Measurements from ENCODE around the gene RBM33. TPM values are rescaled to one million over a fixed set of nuclear protein-coding genes. Genes with fewer than 3 reads are reported as not detected.

Gene RBM33
- total and polyA plus RNA-seq, 10 of the 15 experiments (the other 5 are each of a cell fraction or from before 2014, with no cell fraction given), result 4.7 to 67.2 (median 24.3) TPM

GRCh38 chr7:155797262-155798250, 153.1 kb downstream of the RBM33 start (continued):
- TF ChIP-seq PRDM15 (CRISPR knock-in tag; IDR thresholded peaks at IDR 0.05) (no peak), HDAC6 (IDR thresholded peaks at IDR 0.05; ENCODE audit: unreplicated experiment) (no peak), RUNX3 (IDR thresholded peaks at IDR 0.05; ENCODE audit: low read length) (no peak), SMAD1 (IDR thresholded peaks at IDR 0.05; ENCODE audit: low read depth, partially characterized antibody) (no peak), USF1 (IDR thresholded peaks at IDR 0.05; ENCODE audit: borderline replicate concordance, extremely low read length, insufficient read depth, low read depth, low read length) (no peak), ASH2L (IDR thresholded peaks at IDR 0.05; ENCODE audit: borderline replicate concordance, low read depth) (no peak), CTCF (IDR thresholded peaks at IDR 0.05 in 2 of 3, conservative IDR thresholded peaks at IDR 0.05 in 1 of 3; ENCODE audit: control insufficient read depth in 2 of 3, extremely low read depth in 1 of 3, insufficient read depth in 1 of 3, low read depth in 3 of 3, low read length in 3 of 3) (no peak), IKZF1 (conservative IDR thresholded peaks at IDR 0.05) (no peak), MEF2B (IDR thresholded peaks at IDR 0.05; ENCODE audit: partially characterized antibody, poor library complexity, severe bottlenecking) (no peak), HCFC1 (IDR thresholded peaks at IDR 0.05; ENCODE audit: low read length) (no peak), FOS (IDR thresholded peaks at IDR 0.05; ENCODE audit: borderline replicate concordance, extremely low read depth, insufficient read length) (no peak), REST (IDR thresholded peaks at IDR 0.05; ENCODE audit: low read depth, low read length) (no peak)
